Omental fat pad (tissue), 4 donors: ENCODE measurements around the gene GRHL1. TPM values are rescaled to one million over a fixed set of nuclear protein-coding genes. Genes with fewer than 3 reads are reported as not detected.
"Not testable (repeated sequence)": the region's sequence is repeated elsewhere in the genome, so short reads cannot be mapped to it uniquely, and the experiment has no call there.

ENCODE experiments used
- ATAC-seq: fragments of 150-250 bp; one replicate; pipeline ENCODE4 v1.9.1; 2016; ENCODE audit warnings: mild to moderate bottlenecking, moderate library complexity; ENCODE audit not compliant: low FRiP score
- DNase-seq: peaks from one replicate; pipeline ENCODE4 v3.0.0-alpha.2; 2019; ENCODE audit warnings: low spot score
- CTCF ChIP-seq, 3 donors: fragments of 450-650 bp; IDR thresholded peaks; one replicate each; pipeline ENCODE4 v1.5.1; 2016 to 2017; ENCODE audit warnings: antibody characterized with exemption in 3 of 3, mild to moderate bottlenecking in 3 of 3, moderate library complexity in 2 of 3
- total RNA-seq, 4 donors: library from RNA; depleted of rRNA; stranded (reverse); fragments of >200 nt; gene quantifications; one replicate each; pipeline ENCODE4 v1.1.0, GENCODE V29; 2016

Gene GRHL1
- total RNA-seq, 4 donors from 2014 or later: 0.95 to 15.1 (median 5.1) TPM

- TF ChIP-seq CTCF (IDR thresholded peaks at IDR 0.05): no peak
- ATAC-seq (peak; percentile 30), DNase-seq (no peak)
These were observed 61.5 kb downstream of the GRHL1 start for GRCh38 chr2:10012963-10013461.

- not testable (repeated sequence) for DNase-seq, ATAC-seq
These were observed 62.3 kb downstream of the GRHL1 start for GRCh38 chr2:10013651-10014417.

- DNase-seq (no peak), ATAC-seq (no peak)
- TF ChIP-seq CTCF (IDR thresholded peaks at IDR 0.05): no peak
These were observed 63.1 kb downstream of the GRHL1 start for GRCh38 chr2:10014418-10015190.

- DNase-seq, ATAC-seq: not testable (repeated sequence)
These were observed 64.0 kb downstream of the GRHL1 start for GRCh38 chr2:10015376-10015989.

- DNase-seq: no peak
- no peak for ATAC-seq
- no peak for TF ChIP-seq CTCF (IDR thresholded peaks at IDR 0.05)
These were observed 64.7 kb downstream of the GRHL1 start for GRCh38 chr2:10016001-10016801.

GRCh38 chr2:10016802-10017258, 65.3 kb downstream of the GRHL1 start:
- DNase-seq (no peak), ATAC-seq (no peak)
- TF ChIP-seq CTCF (IDR thresholded peaks at IDR 0.05): no peak

- DNase-seq (no peak), ATAC-seq (no peak)
- TF ChIP-seq CTCF (IDR thresholded peaks at IDR 0.05): no peak
These were observed 65.9 kb downstream of the GRHL1 start for GRCh38 chr2:10017313-10017941.
